GM10248 (cell line): Measurements from ENCODE around the gene ERGIC2.

Source experiments
- CTCF ChIA-PET: fragments of 300-600 bp; sonication (Branson Sonifier 250); formaldehyde crosslinking; extraction: SDS; loops from one replicate; lab custom pipeline; 2021; ENCODE audit warnings: antibody characterized with exemption; lab: Yijun Ruan, JAX
- POLR2A ChIA-PET: fragments of 350-650 bp; sonication (Branson Sonifier 250); formaldehyde crosslinking; extraction: SDS; loops from one replicate; lab custom pipeline; 2020; ENCODE audit warnings: antibody characterized with exemption; lab: Yijun Ruan, JAX
- DNase-seq: peaks from one replicate; pipeline ENCODE4 v3.0.0; 2012; ENCODE audit errors: extremely low spot score
- TF ChIP-seq, protein P1 (sequence below): IDR thresholded peaks from 2 replicates; pipeline ENCODE4 v1.5.1; 2012; ENCODE audit warnings: mild to moderate bottlenecking, low read depth; ENCODE audit errors: extremely low read depth, missing control alignments, control extremely low read depth

Gene ERGIC2

DNA sequence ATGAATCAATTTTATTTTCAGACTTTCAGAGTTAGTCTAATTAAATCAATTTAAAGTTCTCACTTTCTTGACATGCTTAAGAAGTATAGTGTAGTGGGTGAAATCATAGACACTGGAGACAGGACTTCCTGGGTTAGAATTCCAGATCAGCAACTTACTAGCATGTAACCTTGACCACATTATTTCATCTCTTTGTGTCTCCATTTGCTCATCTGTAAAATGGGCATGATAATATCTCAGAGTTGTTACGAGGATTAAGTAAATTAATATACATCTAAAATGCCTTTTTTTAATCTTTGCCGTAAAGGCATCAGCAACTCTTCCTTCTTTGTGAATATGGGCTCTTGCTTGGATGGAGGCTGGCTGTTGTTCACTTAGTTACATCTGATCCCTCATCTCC lies 1.3 kb upstream of the ERGIC2 start:
- DNase-seq, result no peak
- TF ChIP-seq, protein P1, sequence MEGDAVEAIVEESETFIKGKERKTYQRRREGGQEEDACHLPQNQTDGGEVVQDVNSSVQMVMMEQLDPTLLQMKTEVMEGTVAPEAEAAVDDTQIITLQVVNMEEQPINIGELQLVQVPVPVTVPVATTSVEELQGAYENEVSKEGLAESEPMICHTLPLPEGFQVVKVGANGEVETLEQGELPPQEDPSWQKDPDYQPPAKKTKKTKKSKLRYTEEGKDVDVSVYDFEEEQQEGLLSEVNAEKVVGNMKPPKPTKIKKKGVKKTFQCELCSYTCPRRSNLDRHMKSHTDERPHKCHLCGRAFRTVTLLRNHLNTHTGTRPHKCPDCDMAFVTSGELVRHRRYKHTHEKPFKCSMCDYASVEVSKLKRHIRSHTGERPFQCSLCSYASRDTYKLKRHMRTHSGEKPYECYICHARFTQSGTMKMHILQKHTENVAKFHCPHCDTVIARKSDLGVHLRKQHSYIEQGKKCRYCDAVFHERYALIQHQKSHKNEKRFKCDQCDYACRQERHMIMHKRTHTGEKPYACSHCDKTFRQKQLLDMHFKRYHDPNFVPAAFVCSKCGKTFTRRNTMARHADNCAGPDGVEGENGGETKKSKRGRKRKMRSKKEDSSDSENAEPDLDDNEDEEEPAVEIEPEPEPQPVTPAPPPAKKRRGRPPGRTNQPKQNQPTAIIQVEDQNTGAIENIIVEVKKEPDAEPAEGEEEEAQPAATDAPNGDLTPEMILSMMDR, result no peak
- CTCF ChIA-PET, result no interaction called here
- POLR2A ChIA-PET, result no interaction called here

DNA sequence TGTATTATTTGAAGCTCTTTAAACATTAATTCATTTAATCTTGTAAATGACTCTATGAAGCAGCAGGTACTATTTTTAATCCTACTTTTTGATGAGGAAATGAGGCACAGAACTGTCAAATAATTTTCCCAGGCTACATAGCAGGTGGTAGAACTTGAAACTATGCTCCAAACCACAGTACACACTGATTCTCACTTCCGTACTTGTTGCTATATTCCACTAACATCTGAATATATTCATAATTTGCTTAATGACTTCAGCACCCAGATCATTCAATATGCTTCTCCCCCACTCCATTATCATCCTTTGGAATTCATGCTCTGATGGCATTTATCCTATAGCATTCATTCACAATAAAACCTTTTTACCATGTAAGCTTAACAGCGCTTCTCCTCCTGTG lies 4.9 kb downstream of the ERGIC2 start:
- CTCF ChIA-PET, result interaction anchor here (1.4 kb wide), 1 partner anchor 51 kb away, joined by 3 read pairs; no protein-coding TSS in a partner anchor
- TF ChIP-seq, protein P1, result no peak
- POLR2A ChIA-PET, result no interaction called here
- DNase-seq, result no peak

DNA sequence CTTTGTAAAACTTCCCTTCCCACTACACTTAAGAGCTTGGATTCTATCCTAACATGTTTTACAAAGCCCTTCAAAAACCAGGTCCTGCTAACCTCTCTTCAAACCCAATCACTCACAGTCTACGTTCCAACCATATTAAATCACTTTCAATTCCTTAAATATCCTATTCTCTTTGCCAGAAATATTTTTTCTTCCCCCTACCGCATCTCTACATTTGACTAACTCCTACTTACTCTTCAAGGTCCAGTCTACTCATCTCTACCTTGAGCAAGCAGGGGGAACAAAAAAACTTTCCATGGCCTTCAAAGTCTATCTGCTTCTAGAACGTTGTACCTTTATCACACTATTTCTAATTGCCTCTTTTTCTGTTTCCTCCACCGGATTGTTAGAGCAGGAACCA lies 6.1 kb downstream of the ERGIC2 start:
- DNase-seq, result no peak
- POLR2A ChIA-PET, result no interaction called here
- CTCF ChIA-PET, result no interaction called here
- TF ChIP-seq, protein P1, result no peak

DNA sequence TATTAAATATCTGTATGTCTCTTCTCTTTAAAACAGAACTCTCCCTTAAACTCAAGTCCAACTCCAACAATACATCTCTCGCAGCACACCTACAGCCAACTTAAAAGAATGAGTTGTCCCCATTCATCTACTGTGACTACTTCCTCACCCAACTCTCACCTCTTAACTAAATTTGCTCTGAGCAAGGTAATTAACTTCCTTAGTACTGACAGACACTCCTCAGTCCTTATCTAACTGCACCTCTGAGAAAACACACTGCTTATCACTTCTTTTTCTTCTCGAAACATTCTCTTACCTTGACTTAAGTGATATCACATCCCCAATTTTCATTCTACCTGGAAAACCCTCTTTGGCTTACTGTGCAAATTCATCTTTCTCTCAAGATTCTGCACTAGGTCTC lies 7.0 kb downstream of the ERGIC2 start:
- ChIA-PET POLR2A (no interaction called here), CTCF (no interaction called here)
- no peak for DNase-seq
- TF ChIP-seq, protein P1, result no peak

DNA sequence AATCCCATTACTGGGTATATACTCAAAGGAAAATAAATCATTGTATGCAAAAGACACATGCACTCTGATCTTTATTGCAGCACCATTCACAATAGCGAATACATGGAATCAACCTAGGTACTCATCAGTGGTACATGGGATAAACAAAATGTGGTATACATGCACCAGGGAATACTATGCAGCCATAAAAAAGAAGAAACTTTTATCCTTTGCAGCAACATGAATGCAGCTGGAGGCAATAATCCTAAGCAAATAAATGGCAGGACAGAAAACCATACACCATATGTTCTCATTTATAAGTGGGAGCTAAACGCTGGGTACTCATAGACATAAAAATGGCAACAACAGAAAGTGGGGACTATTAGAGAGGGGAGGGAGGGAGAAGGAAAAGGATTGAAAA lies 15.9 kb downstream of the ERGIC2 start:
- POLR2A ChIA-PET, result no interaction called here
- DNase-seq, result no peak
- TF ChIP-seq, protein P1, result no peak
- CTCF ChIA-PET, result no interaction called here

DNA sequence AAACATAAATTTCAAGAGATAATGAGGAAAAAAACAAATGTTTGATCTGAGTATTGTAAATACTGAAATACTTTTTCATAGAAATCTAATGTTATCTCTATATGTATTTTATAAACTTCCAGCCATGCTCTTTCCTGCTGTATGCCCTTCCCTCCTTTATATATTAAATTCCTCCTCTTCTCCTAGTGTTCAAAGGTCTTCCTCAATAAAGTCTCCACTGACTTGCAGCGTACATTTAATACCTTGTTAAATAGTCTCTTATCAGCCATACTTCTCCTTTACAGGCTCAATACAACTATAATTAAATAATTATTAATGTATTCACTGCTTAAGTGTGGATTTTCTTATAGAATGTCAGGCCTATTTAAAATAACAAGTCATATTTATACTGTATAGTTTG lies 26.0 kb downstream of the ERGIC2 start:
- no peak for DNase-seq
- TF ChIP-seq, protein P1, result no peak
- ChIA-PET CTCF (interaction anchor here (1.0 kb wide), 1 partner anchor 8 kb away, joined by 3 read pairs; no protein-coding TSS in a partner anchor), POLR2A (no interaction called here)

DNA sequence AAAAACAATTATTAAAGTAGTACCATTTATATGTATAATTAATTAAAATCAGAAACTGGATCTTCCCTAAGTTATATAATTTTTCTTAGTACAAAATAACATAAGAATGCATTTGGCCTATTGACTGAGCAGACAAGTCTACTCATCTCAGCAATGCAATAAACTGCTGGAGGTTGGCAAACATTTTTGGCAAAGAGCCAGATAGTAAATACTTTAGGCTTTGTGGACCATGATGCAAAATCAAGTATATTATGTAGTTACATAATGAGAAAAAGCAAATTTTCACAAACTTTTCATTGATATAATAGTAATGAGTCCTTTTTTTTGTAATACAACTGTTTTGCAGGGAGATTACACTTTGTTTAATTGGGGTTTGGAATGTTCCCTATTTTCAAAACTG lies 30.9 kb downstream of the ERGIC2 start:
- CTCF ChIA-PET, result no interaction called here
- no peak for DNase-seq
- POLR2A ChIA-PET, result no interaction called here
- TF ChIP-seq, protein P1, result no peak
